ENCODE results near the gene CDK5R2. TPM values are rescaled to one million over a fixed set of nuclear protein-coding genes. Genes with fewer than 3 reads are reported as not detected.

Gene CDK5R2
- total RNA-seq, 1 experiment from 2014 or later, result 1.3 TPM

GRCh38 chr2:218997731-218998130 is 38.3 kb downstream of the CDK5R2 start:
- H3K4me1 ChIP-seq (ENCODE audit: control insufficient read depth, insufficient read depth, low read length), result peaks cover 4% of the 10 kb centered on the region; the same call in 1 of the 2 replicates
- DNase-seq (ENCODE audit: low read depth, low spot score) (no peak), ATAC-seq (no peak)
- TF ChIP-seq TCF7L2 (IDR thresholded peaks at IDR 0.05; ENCODE audit: low read depth, low read length) (no peak), SIN3A (IDR thresholded peaks at IDR 0.05; ENCODE audit: borderline replicate concordance, insufficient read depth, low read depth, low read length) (no peak), POLR2AphosphoS5 (IDR thresholded peaks at IDR 0.05; ENCODE audit: low read depth, low read length) (no peak)
- TF ChIP-seq, protein P1, sequence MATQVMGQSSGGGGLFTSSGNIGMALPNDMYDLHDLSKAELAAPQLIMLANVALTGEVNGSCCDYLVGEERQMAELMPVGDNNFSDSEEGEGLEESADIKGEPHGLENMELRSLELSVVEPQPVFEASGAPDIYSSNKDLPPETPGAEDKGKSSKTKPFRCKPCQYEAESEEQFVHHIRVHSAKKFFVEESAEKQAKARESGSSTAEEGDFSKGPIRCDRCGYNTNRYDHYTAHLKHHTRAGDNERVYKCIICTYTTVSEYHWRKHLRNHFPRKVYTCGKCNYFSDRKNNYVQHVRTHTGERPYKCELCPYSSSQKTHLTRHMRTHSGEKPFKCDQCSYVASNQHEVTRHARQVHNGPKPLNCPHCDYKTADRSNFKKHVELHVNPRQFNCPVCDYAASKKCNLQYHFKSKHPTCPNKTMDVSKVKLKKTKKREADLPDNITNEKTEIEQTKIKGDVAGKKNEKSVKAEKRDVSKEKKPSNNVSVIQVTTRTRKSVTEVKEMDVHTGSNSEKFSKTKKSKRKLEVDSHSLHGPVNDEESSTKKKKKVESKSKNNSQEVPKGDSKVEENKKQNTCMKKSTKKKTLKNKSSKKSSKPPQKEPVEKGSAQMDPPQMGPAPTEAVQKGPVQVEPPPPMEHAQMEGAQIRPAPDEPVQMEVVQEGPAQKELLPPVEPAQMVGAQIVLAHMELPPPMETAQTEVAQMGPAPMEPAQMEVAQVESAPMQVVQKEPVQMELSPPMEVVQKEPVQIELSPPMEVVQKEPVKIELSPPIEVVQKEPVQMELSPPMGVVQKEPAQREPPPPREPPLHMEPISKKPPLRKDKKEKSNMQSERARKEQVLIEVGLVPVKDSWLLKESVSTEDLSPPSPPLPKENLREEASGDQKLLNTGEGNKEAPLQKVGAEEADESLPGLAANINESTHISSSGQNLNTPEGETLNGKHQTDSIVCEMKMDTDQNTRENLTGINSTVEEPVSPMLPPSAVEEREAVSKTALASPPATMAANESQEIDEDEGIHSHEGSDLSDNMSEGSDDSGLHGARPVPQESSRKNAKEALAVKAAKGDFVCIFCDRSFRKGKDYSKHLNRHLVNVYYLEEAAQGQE (IDR thresholded peaks at IDR 0.05; ENCODE audit: insufficient read depth in 1 of 2, low read depth in 2 of 2, low read length in 1 of 2), result no peak
- TF ChIP-seq, protein P2, sequence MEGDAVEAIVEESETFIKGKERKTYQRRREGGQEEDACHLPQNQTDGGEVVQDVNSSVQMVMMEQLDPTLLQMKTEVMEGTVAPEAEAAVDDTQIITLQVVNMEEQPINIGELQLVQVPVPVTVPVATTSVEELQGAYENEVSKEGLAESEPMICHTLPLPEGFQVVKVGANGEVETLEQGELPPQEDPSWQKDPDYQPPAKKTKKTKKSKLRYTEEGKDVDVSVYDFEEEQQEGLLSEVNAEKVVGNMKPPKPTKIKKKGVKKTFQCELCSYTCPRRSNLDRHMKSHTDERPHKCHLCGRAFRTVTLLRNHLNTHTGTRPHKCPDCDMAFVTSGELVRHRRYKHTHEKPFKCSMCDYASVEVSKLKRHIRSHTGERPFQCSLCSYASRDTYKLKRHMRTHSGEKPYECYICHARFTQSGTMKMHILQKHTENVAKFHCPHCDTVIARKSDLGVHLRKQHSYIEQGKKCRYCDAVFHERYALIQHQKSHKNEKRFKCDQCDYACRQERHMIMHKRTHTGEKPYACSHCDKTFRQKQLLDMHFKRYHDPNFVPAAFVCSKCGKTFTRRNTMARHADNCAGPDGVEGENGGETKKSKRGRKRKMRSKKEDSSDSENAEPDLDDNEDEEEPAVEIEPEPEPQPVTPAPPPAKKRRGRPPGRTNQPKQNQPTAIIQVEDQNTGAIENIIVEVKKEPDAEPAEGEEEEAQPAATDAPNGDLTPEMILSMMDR (IDR thresholded peaks at IDR 0.05), result no peak
- no peak overlapping the region for H3K4me3 ChIP-seq (ENCODE audit: low read depth in 2 of 2, low read length in 2 of 2)
- H3K27me3 ChIP-seq (ENCODE audit: control insufficient read depth, insufficient read depth, low read length), result peaks cover 2% of the 10 kb centered on the region; the same call in 1 of the 2 replicates
- BruUV-seq (replicated peaks), result no TSS peak
- in situ Hi-C loops (cut with HindIII; ENCODE audit: low pct_unique_long_range_greater_than_20kb, low sequenced_read_pairs) (no loop called here), intact Hi-C loops (cut with micrococcal nuclease; ENCODE audit: unreplicated experiment) (loop anchor here (2.0 to 10.0 kb wide), 2 partner anchors 33 to 157 kb away; no protein-coding TSS in a partner anchor)
- no peak overlapping the region for H3K27ac ChIP-seq (ENCODE audit: low read length)
- H3K9me3 ChIP-seq (ENCODE audit: control insufficient read depth, insufficient read depth, low read depth, low read length), result no peaks in the 10 kb centered on the region
- POLR2A ChIA-PET, result no interaction called here
- CTCF ChIA-PET, result no interaction called here
- H3K36me3 ChIP-seq (ENCODE audit: control insufficient read depth, insufficient read depth, low read length), result no peaks in the 10 kb centered on the region

DNA sequence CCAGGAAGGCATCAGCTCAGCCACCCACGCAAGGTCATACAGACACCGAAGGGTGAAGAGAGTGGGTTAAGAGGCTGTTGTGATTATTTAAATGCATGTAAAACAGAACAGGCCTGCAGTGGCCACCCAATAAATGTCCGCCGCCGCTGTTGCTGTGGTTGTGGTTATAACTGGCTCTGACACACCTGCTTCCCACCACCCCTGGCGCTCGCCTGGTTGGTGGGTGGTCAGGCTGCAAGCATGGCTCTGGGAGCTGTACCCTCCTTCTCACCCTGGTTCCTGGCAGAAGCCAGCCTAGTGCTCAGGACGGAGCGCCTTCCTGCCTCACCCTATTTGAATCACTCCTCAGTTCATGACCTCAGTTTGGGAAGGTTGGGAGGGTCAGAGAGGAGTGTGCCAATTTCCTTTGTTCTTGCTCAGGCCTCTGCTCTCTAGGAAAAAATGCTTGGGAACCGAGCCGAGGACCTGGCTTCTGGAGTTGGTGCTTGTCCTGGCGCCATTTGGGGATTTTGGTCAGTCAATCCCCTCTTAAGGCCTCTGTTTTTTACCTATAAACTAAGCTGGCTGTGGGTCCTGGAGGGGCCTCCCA is 39.0 kb downstream of the CDK5R2 start:
- H3K4me3 ChIP-seq (ENCODE audit: low read depth in 2 of 2, low read length in 2 of 2), result no peak overlapping the region
- ATAC-seq (no peak), DNase-seq (ENCODE audit: low read depth, low spot score) (no peak)
- in situ Hi-C loops (cut with HindIII; ENCODE audit: low pct_unique_long_range_greater_than_20kb, low sequenced_read_pairs) (no loop called here), intact Hi-C loops (cut with micrococcal nuclease; ENCODE audit: unreplicated experiment) (loop anchor here (2.0 to 10.0 kb wide), 2 partner anchors 32 to 156 kb away; no protein-coding TSS in a partner anchor)
- TF ChIP-seq, protein P2 (IDR thresholded peaks at IDR 0.05), result no peak
- no peak for TF ChIP-seq TCF7L2 (IDR thresholded peaks at IDR 0.05; ENCODE audit: low read depth, low read length)
- TF ChIP-seq SIN3A (IDR thresholded peaks at IDR 0.05; ENCODE audit: borderline replicate concordance, insufficient read depth, low read depth, low read length), result no peak
- TF ChIP-seq POLR2AphosphoS5 (IDR thresholded peaks at IDR 0.05; ENCODE audit: low read depth, low read length), result no peak
- TF ChIP-seq, protein P1 (IDR thresholded peaks at IDR 0.05; ENCODE audit: insufficient read depth in 1 of 2, low read depth in 2 of 2, low read length in 1 of 2), result no peak
- H3K4me1 ChIP-seq (ENCODE audit: control insufficient read depth, insufficient read depth, low read length), result peaks cover 4% of the 10 kb centered on the region; the same call in 1 of the 2 replicates
- no peaks in the 10 kb centered on the region for H3K36me3 ChIP-seq (ENCODE audit: control insufficient read depth, insufficient read depth, low read length)
- H3K27me3 ChIP-seq (ENCODE audit: control insufficient read depth, insufficient read depth, low read length), result peaks cover 4% of the 10 kb centered on the region; the same call in 1 of the 2 replicates
- POLR2A ChIA-PET, result no interaction called here
- BruUV-seq (replicated peaks), result no TSS peak
- CTCF ChIA-PET, result interaction anchor here (0.6 kb wide), 1 partner anchor 30 kb away, joined by 3 read pairs; no protein-coding TSS in a partner anchor
- no peak overlapping the region for H3K27ac ChIP-seq (ENCODE audit: low read length)
- H3K9me3 ChIP-seq (ENCODE audit: control insufficient read depth, insufficient read depth, low read depth, low read length), result no peaks in the 10 kb centered on the region

All from Panc1 (cell line).